T-helper 2 cell treated with Interferon-gamma antibody and Interleukin-4, amounts not matched to agents 5 μg/mL and 100 μg/mL, for 36 hours (primary cell): Measurements from ENCODE around the gene PEDS1.
"Not testable (repeated sequence)": the region's sequence is repeated elsewhere in the genome, so short reads cannot be mapped to it uniquely, and the experiment has no call there.

Experiments used
- DNase-seq: peaks from one replicate; pipeline ENCODE4 v3.0.0; 2021; ENCODE audit warnings: low spot score
- H3K27ac Mint-ChIP-seq: one replicate; pipeline ENCODE4 v1.8.0; 2021; ENCODE audit warnings: mild to moderate bottlenecking, mixed read lengths
- H3K27me3 Mint-ChIP-seq: one replicate; pipeline ENCODE4 v1.8.0; 2021; ENCODE audit warnings: low read depth, mixed read lengths
- H3K36me3 Mint-ChIP-seq: one replicate; pipeline ENCODE4 v1.8.0; 2021; ENCODE audit warnings: low read depth, mixed read lengths
- H3K4me1 Mint-ChIP-seq: one replicate; pipeline ENCODE4 v1.8.0; 2021; ENCODE audit warnings: low read depth, mixed read lengths
- H3K4me3 Mint-ChIP-seq: one replicate; pipeline ENCODE4 v1.8.0; 2022; ENCODE audit warnings: mild to moderate bottlenecking, moderate library complexity, mixed read lengths
- H3K9me3 Mint-ChIP-seq: one replicate; pipeline ENCODE4 v1.8.0; 2021; ENCODE audit warnings: mixed read lengths

Gene PEDS1

DNA sequence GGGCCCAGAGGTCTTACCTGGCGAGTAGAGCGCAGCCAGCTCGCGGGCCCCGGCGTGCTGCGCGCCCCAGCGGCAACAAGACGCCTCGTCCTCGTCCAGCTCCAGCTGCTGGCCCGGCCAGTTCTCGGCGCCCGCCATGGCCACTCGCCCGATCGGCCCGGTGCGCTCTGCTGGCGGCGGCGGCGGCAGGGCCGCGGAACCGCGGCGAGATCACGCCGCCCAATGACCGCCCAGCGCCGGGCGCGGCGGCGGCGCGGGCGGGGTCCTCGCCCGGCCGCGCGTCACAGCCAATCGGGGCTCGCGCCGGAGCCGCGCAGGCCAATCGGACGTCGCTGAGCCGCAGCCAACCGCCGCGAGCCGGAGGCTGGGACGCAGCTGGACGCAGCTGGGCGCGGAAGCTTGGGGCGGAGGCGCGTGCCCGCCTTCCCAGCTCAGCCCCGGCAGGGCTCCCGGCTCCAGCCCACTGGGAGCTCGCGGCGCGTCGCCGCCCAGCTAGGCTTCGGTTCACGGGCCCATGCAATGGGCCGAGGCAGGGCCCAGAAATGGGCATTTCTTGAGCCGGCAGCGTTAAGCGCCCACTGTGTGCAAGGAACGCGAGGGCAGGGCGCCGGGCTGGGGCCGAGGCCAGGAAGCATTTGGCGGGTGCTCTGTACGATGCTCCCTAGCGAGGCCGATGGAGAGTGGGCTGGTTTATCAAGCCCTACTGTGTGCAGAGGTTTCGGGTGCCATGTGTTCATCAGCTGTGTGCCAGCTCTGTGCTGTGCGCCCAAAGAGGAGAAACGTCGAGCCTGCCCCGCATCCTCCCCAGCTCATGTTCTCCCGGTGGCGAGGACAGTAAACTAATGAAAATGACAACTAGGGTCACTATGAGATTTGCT is at the start of gene PEDS1:
Gene PEDS1 (minus strand): TSS at position 224 of the 878 bp plus-strand sequence. CDS start 86 bp downstream, at position 138.
- peaks cover 25% of the 10 kb centered on the region for H3K36me3 Mint-ChIP-seq
- DNase-seq = peak; percentile 89
- no peaks in the 10 kb centered on the region for H3K27me3 Mint-ChIP-seq
- peaks cover 34% of the 10 kb centered on the region for H3K4me1 Mint-ChIP-seq
- H3K9me3 Mint-ChIP-seq = no peaks in the 10 kb centered on the region
- peak within 1 kb of the TSS; percentile 94 for H3K4me3 Mint-ChIP-seq
- H3K27ac Mint-ChIP-seq = peak within 1 kb of the TSS; percentile 94

DNA sequence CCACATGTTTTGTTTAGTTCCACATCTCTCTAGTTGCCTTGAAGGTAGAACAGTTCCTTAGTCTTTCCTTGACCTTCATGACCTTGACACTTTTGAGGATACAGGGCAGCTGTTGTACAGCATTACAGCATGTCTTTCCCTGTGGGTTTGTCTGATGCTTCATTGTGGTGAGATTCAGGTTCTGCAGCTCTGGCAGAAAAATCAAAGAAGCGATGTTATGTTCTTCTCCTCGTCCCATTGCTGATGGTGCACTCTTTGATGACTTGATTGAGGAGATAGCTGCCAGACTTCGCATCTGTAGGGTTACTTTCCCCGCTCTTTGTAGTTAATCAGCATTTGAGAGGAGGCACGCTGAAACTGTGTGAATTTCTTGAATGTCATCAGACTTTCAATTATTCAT is 49.2 kb upstream of the PEDS1 start:
- peaks cover 11% of the 10 kb centered on the region for H3K36me3 Mint-ChIP-seq
- H3K27ac Mint-ChIP-seq = no peak overlapping the region
- H3K27me3 Mint-ChIP-seq = no peaks in the 10 kb centered on the region
- DNase-seq = no peak
- no peak overlapping the region for H3K4me3 Mint-ChIP-seq
- peaks cover 4% of the 10 kb centered on the region for H3K4me1 Mint-ChIP-seq
- peaks cover 5% of the 10 kb centered on the region for H3K9me3 Mint-ChIP-seq

DNA sequence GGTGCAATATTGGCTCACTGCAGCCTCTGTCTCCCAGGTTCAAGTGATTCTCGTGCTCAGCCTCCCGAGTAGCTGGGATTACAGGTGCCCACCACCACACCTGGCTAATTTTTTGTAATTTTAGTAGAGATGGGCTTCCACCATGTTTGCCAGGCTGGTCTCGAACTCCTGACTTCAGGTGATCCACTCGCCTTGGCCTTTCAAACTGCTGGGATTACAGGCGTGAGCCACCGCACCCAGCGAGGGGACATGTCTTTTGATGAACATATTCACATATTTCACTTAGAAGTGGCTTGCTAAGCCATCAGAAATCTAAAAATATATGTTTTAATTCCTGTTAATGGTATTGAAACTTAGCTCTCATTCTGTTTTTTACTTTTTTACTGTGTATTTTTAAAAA is 48.2 kb upstream of the PEDS1 start:
- H3K9me3 Mint-ChIP-seq, H3K4me3 Mint-ChIP-seq, DNase-seq, H3K27ac Mint-ChIP-seq, H3K4me1 Mint-ChIP-seq, H3K27me3 Mint-ChIP-seq: not testable (repeated sequence)
- peaks cover 11% of the 10 kb centered on the region for H3K36me3 Mint-ChIP-seq

DNA sequence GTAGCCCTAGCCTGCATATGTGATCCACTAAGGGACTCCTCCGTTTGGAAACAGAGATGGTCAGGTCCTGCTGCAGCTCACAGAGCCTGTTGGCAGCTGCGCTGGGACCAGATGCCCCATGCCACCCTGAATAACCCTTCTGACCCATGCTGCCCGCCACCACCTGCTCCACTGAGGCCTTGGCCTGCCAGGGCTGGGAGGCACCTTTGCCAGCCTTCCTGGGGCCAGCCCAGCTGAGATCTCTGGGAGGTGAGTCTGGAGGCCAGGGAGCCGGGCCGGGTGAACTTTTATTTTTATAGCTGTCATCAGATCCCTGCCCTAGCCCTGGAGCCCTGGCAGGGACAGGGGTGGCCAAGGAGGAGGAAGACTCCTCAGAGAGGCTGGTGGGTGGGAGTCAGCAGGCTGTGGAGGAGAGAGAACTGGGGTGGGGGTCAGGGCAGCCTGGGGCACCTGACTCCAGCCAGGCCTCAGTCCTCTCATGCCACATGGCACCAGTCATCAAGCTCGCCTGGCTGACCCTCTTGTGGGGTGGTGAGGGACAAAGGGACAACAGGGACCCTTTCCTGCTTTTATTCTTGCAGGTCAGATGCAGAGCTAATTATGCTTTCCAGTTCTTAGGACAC is 47.1 kb upstream of the PEDS1 start:
- peaks cover 5% of the 10 kb centered on the region for H3K9me3 Mint-ChIP-seq
- peaks cover 12% of the 10 kb centered on the region for H3K36me3 Mint-ChIP-seq
- H3K4me3 Mint-ChIP-seq = no peak overlapping the region

DNA sequence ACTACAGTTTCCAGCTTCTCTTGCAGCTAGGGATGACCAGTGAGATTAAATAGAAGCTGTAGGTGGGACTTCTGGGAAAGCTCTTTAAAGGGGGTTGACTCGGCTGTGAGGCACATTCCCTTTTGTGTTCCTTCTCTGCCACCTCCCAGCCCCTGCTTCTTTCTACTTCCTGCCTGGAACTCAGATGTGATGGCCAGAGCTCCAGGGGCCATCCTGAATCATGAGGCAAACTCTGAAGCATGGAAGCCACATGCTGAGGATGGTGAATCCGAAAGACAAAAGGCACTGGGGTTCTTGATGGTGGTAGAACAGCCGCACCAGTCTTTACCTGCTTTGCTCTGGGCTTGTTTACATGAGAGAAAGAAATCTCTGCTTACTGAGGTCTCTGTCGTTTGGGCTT is 46.2 kb upstream of the PEDS1 start:
- Mint-ChIP-seq H3K27me3 (no peaks in the 10 kb centered on the region), H3K27ac (no peak overlapping the region), H3K4me3 (no peak overlapping the region), H3K9me3 (peaks cover 5% of the 10 kb centered on the region), H3K36me3 (peaks cover 14% of the 10 kb centered on the region), H3K4me1 (peaks cover 10% of the 10 kb centered on the region)
- no peak for DNase-seq

More for the DNA sequence above, 47.1 kb upstream of the PEDS1 start:
- DNase-seq = no peak
- Mint-ChIP-seq H3K27me3 (no peaks in the 10 kb centered on the region), H3K27ac (no peak overlapping the region), H3K4me1 (peaks cover 6% of the 10 kb centered on the region)

DNA sequence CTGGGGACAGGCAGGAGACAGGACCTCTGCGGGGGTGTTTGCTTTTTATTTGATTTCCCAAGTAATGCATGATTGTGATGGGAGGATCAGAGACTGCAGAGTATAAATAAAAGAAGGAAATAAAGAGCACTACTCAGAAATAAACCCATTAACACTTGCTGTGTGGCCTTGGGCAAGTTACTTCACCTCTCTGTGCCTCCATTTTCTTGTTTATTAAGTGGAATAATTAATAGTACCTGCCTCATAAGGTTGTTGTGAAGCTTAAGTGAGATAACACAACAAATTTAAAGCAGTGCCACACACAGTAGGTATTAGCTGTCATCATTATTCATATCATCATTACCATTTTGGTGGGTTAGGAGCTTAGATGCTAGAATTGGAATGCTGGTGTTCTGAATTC is 45.2 kb upstream of the PEDS1 start:
- Mint-ChIP-seq H3K4me3 (no peak overlapping the region), H3K27me3 (no peaks in the 10 kb centered on the region), H3K9me3 (peaks cover 4% of the 10 kb centered on the region), H3K4me1 (peaks cover 17% of the 10 kb centered on the region), H3K27ac (no peak overlapping the region), H3K36me3 (peaks cover 18% of the 10 kb centered on the region)
- no peak for DNase-seq

DNA sequence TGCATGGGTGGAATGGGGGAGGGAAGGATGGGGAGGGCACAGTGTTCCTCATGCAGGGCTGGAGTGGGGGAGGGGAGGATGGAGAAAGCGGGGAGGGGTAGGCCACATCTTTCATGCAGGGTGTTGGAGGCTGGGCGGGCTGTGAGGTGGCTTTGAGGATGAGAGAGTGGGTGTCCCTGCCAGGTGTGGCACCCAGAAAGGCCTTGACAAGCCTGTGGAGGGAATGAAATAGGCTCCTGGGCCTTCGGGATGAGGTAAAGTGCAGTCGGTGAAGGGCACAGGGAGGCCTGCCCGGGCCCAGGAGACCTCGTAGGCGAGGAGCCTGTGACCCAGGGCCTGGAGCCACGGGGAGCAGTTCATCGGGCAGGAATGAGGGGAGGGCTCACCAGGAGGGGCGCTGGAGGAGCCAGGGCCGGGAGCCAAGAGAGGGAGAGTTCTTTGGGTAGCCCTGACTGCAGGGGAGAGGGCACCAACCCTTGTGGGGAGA is 44.7 kb upstream of the PEDS1 start:
- Mint-ChIP-seq H3K27me3 (no peaks in the 10 kb centered on the region), H3K4me3 (no peak overlapping the region), H3K4me1 (peaks cover 22% of the 10 kb centered on the region), H3K36me3 (peaks cover 20% of the 10 kb centered on the region), H3K27ac (no peak overlapping the region), H3K9me3 (no peaks in the 10 kb centered on the region)
- DNase-seq = no peak

DNA sequence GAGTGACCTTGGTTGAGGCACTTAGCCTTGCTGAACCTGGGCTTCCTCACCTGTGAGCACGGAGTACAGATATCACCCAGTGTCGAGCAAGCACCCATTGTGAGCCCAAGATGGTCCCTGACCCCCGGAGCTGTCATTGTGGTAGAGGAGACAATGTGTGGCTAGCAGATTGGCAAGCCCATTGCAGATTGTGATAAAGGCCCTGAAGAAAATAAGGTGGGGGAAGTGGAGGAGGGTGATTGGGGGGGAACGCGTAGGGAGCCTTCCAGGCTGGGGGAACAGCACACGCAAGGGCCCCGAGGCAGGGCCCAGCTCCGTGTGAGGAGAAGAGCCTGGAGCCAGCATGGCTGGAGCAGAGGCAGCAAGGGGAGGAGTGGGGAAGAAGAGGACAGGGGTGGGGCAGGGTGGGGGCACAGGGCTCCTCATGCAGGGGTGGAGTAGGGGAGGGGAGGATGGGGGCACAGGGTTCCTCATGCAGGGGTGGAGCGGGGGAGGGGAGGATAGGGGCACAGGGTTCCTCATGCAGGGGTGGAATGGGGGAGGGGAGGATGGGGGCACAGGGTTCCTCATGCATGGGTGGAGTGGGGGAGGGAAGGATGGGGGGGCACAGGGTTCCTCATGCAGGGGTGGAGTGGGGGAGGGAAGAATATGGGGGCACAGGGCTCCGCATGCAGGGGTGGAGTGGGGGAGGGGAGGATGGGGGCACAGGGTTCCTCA is 44.1 kb upstream of the PEDS1 start:
- H3K4me3 Mint-ChIP-seq = no peak overlapping the region
- H3K36me3 Mint-ChIP-seq = peaks cover 25% of the 10 kb centered on the region
- H3K27me3 Mint-ChIP-seq = no peaks in the 10 kb centered on the region
- no peaks in the 10 kb centered on the region for H3K9me3 Mint-ChIP-seq
- H3K27ac Mint-ChIP-seq = no peak overlapping the region
- DNase-seq = no peak
- H3K4me1 Mint-ChIP-seq = peaks cover 24% of the 10 kb centered on the region

DNA sequence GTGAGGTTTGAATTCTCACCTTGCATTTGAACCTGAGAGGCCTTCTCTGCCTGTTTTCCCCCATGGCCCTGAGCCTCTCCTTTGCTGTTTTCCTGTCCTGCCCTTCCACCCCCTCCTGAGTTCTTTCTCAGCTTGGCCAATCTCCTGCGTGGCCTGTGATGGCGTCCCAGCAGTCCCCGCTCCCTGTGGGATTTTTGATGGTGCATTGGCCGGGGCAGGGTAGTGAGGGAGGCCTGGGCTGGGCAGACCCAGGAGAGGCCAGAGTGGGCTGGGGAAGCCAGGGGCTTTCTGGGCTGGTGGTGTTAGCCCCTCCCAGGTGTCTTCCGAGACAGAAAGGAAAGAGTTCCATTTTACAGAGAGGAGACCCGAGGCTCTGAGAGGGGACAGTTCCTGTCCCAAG is 43.4 kb upstream of the PEDS1 start:
- H3K4me3 Mint-ChIP-seq = no peak overlapping the region
- no peaks in the 10 kb centered on the region for H3K9me3 Mint-ChIP-seq
- H3K27ac Mint-ChIP-seq = no peak overlapping the region
- H3K27me3 Mint-ChIP-seq = no peaks in the 10 kb centered on the region
- H3K36me3 Mint-ChIP-seq = peaks cover 30% of the 10 kb centered on the region
- peaks cover 27% of the 10 kb centered on the region for H3K4me1 Mint-ChIP-seq
- DNase-seq = no peak

DNA sequence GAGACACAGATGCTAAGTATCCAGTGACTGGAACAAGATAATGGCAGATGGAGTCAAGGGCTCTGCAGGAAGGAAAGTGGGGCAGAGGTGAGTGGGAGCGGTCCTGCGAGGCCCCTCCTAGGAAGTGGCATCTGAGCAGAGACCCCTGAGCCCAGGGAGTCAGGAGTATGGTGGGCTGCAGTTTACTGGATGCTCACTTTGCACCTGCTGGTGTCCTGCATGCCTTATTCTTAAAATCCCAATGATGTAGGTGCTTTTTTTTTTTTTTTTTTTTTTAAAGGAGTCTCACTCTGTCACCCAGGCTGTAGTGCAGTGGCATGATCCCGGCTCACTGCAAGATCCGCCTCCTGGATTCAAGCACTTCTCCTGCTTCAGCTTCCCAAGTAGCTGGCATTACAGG is 42.7 kb upstream of the PEDS1 start:
- Mint-ChIP-seq H3K27me3 (no peaks in the 10 kb centered on the region), H3K4me1 (peaks cover 27% of the 10 kb centered on the region), H3K27ac (peak overlapping the region; percentile 63), H3K4me3 (no peak overlapping the region), H3K9me3 (no peaks in the 10 kb centered on the region), H3K36me3 (peaks cover 30% of the 10 kb centered on the region)
- no peak for DNase-seq

DNA sequence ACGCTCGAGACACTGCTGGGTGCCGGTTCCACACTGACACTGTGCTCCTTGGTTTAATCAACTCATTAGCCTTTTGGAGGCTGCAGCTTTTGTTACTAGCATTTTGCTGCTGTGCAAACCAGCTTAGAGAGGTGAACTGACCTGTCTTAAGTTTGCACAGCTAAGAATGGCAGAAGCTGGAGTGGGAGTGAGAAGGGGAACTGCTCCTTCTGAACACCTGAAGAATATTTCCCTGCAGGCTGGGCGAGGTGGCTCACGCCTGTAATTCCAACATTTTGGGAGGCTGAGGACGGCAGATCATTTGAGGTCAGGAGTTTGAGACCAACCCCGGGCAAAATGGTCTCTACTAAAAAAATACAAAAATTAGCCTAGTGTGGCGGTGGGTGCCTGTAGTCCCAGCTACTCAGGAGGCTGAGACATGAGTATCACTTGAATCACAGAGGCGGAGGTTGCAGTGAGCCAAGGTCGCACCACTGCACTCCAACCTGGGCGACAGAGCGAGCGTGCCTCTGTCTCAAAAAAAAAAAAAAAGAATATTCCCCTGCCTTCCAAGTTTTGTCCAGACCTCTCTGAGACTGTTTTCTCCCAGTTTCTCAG is 42.1 kb upstream of the PEDS1 start:
- Mint-ChIP-seq H3K27ac (peak overlapping the region; percentile 63), H3K9me3 (no peaks in the 10 kb centered on the region), H3K36me3 (peaks cover 30% of the 10 kb centered on the region), H3K4me1 (peaks cover 27% of the 10 kb centered on the region), H3K4me3 (no peak overlapping the region), H3K27me3 (no peaks in the 10 kb centered on the region)
- DNase-seq = no peak

DNA sequence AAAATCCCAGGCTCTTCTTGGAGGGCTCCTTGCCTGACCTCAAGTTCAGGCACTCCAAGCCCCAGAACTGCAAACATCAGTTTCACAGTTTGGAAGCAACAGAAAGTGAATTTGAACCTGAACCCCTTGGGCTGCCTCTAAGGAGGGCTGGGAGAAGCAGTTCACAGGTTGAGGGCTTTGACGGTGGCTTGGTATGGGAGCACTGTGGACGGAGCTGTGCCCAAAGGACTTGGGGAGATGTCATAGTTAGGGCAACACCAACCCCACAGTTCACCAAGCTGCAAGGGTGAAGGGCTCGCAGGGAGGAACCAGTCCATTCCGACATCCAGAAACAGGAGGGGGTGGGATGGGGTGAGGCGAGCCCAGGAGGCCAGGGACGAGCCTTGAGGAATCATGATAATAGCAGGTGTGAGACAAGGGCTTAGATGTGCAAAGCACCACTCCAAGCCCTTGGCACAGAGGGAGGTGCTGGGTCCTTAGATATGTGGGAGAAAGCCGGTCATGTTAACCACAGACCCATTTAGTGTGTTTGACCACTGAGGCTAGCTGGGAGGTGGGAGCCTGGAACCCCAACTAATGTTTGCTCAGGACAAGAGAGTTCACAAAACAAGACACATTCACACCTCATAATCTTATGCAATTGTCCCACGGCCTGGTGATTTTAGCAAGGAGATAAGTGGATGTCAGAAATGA is 41.5 kb upstream of the PEDS1 start:
- Mint-ChIP-seq H3K9me3 (no peaks in the 10 kb centered on the region), H3K36me3 (peaks cover 30% of the 10 kb centered on the region), H3K27me3 (no peaks in the 10 kb centered on the region), H3K4me1 (peaks cover 27% of the 10 kb centered on the region), H3K4me3 (peak overlapping the region; percentile 18), H3K27ac (peak overlapping the region; percentile 10)
- no peak for DNase-seq

DNA sequence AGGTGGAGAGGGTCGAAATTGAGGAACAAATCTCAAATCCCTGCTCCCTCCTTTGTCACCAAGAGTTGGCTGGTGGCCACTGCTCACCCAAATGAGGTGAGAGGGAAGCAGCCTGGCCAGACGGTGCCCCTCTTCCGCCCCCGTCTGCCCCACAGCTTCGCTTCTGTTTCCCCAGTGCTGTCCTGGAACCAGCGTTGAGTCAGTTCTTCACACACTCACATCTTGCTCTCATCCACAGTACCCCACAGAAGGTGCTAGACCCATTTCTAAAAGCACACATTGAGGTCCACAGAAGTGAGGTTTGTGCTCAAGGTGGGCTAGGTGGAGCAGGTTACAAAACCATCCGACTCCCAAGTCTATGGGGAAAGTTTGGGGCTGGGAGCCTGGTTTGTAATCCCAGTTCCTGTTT is 40.9 kb upstream of the PEDS1 start:
- no peaks in the 10 kb centered on the region for H3K27me3 Mint-ChIP-seq
- peak overlapping the region; percentile 18 for H3K4me3 Mint-ChIP-seq
- peaks cover 28% of the 10 kb centered on the region for H3K4me1 Mint-ChIP-seq
- no peaks in the 10 kb centered on the region for H3K9me3 Mint-ChIP-seq
- H3K27ac Mint-ChIP-seq = peak overlapping the region; percentile 10
- H3K36me3 Mint-ChIP-seq = peaks cover 24% of the 10 kb centered on the region
- DNase-seq = no peak
